Keratinocyte (primary cell): ENCODE data around the gene CPED1. TPM values are rescaled to one million over a fixed set of nuclear protein-coding genes. Genes with fewer than 3 reads are reported as not detected.

Experiments used
- DNase-seq: peaks from one replicate; pipeline ENCODE4 v3.0.0-alpha.2; 2011; ENCODE audit warnings: low read depth, missing footprints, low spot score
- FAIRE-seq: peaks from 2 replicates; lab custom pipeline; 2011; peaks lifted over from hg19 to GRCh38; lab: Jason Lieb, UNC
- H2AFZ ChIP-seq: 2 replicates; pipeline ENCODE4 v1.6.0; 2012; ENCODE audit warnings: low read length, control low read depth, inconsistent platforms; ENCODE audit not compliant: control insufficient read depth
- H3K27ac ChIP-seq: 2 replicates; pipeline ENCODE4 v1.5.1; 2011; ENCODE audit warnings: low read length; ENCODE audit not compliant: control insufficient read depth, insufficient read depth
- H3K27me3 ChIP-seq: 3 replicates; pipeline ENCODE4 v1.6.0; 2011; ENCODE audit warnings: low read length; ENCODE audit not compliant: control insufficient read depth, insufficient read depth; ENCODE audit errors: extremely low read depth
- H3K36me3 ChIP-seq, 2 experiments: 2 replicates in 1 of 2; 3 replicates in 1 of 2; pipeline ENCODE4 v1.5.1; 2011; ENCODE audit warnings: low read length in 2 of 2, mild to moderate bottlenecking in 1 of 2; ENCODE audit not compliant: control insufficient read depth in 2 of 2, insufficient read depth in 2 of 2; ENCODE audit errors: extremely low read depth in 1 of 2
- H3K4me1 ChIP-seq: 3 replicates; pipeline ENCODE4 v1.5.1; 2011; ENCODE audit warnings: low read length; ENCODE audit not compliant: control insufficient read depth, insufficient read depth; ENCODE audit errors: extremely low read depth
- H3K4me2 ChIP-seq: 3 replicates; pipeline ENCODE4 v1.6.0; 2011; ENCODE audit warnings: low read depth, low read length; ENCODE audit not compliant: control insufficient read depth, insufficient read depth; ENCODE audit errors: extremely low read depth
- H3K4me3 ChIP-seq, 3 experiments: fragments of 200-600 bp in 1 of 3; sonication (generic) in 1 of 3; 2 replicates in 2 of 3; 3 replicates in 1 of 3; pipeline ENCODE4 v1.5.1; 2011 to 2016; ENCODE audit warnings: low read length in 3 of 3, mild to moderate bottlenecking in 3 of 3, control low read depth in 2 of 3, inconsistent platforms in 1 of 3, low read depth in 1 of 3, mixed read lengths in 1 of 3, mixed run types in 1 of 3, moderate library complexity in 1 of 3; ENCODE audit not compliant: control insufficient read depth in 2 of 3, insufficient read depth in 2 of 3; ENCODE audit errors: extremely low read depth in 1 of 3
- H3K79me2 ChIP-seq: 2 replicates; pipeline ENCODE4 v1.6.0; 2012; ENCODE audit warnings: low read length; ENCODE audit not compliant: control insufficient read depth, insufficient read depth
- H3K9ac ChIP-seq: 3 replicates; pipeline ENCODE4 v1.6.0; 2011; ENCODE audit warnings: low read length; ENCODE audit not compliant: control insufficient read depth, insufficient read depth; ENCODE audit errors: extremely low read depth
- H3K9me1 ChIP-seq: 3 replicates; pipeline ENCODE4 v1.6.0; 2011; ENCODE audit warnings: low read length; ENCODE audit not compliant: control insufficient read depth, insufficient read depth; ENCODE audit errors: extremely low read depth
- H3K9me3 ChIP-seq: 2 replicates; pipeline ENCODE4 v1.5.1; 2012; ENCODE audit warnings: low read depth, low read length; ENCODE audit not compliant: control insufficient read depth
- H4K20me1 ChIP-seq: 3 replicates; pipeline ENCODE4 v1.6.0; 2011; ENCODE audit warnings: low read length; ENCODE audit not compliant: control insufficient read depth, insufficient read depth; ENCODE audit errors: extremely low read depth
- EZH2 ChIP-seq: IDR thresholded peaks from one replicate; pipeline ENCODE4 v1.6.1; 2012; ENCODE audit warnings: inconsistent platforms, mild to moderate bottlenecking, low read length, moderate library complexity
- dilution Hi-C: fragments of 300-500 bp; cut with MboI; formaldehyde crosslinking; loops from one replicate; pipeline ENCODE4 v1.7.0; 2020; ENCODE audit warnings: low sequenced_read_pairs; ENCODE audit not compliant: extremely low pct_ligation_motif_present
- polyA plus RNA-seq, 5 experiments: library from polyadenylated mRNA; depleted of rRNA in 3 of 5; stranded (reverse) in 3 of 5; stranded (forward) in 1 of 5; unstranded in 1 of 5; fragments of >200 nt; gene quantifications; 1 replicate in 1 of 5; 2 replicates in 3 of 5; 3 replicates in 1 of 5; pipeline versions ENCODE4 v1.2.1 to v1.2.3, GENCODE V29; 2011 to 2012; ENCODE audit warnings: missing spikeins in 2 of 5, low read depth in 1 of 5, low replicate concordance in 1 of 5
- TF ChIP-seq, protein P1 (sequence below), 3 experiments: IDR thresholded peaks in 1 of 3; conservative IDR thresholded peaks in 1 of 3; optimal IDR thresholded peaks in 1 of 3; 2 replicates in 2 of 3; 3 replicates in 1 of 3; pipeline versions ENCODE3 to v1.5.1; 2011; ENCODE audit warnings: low read length in 3 of 3, mild to moderate bottlenecking in 3 of 3, moderate library complexity in 2 of 3, control low read depth in 1 of 3, inconsistent platforms in 1 of 3; ENCODE audit not compliant: insufficient read depth in 2 of 3; ENCODE audit errors: extremely low read depth in 1 of 3

The CPED1 gene
- polyA plus RNA-seq, 1 donor (not counting 4 experiments of a cell fraction or from before 2014, with no cell fraction given): 0.62 TPM

GRCh38 chr7:121101083-121101482, 112.6 kb downstream of the CPED1 start:
- dilution Hi-C loops: no loop called here
- H3K9me3 ChIP-seq: no peaks in the 10 kb centered on the region
- no peaks in the 10 kb centered on the region for H3K79me2 ChIP-seq
- FAIRE-seq (no peak), DNase-seq (no peak)
- no peak overlapping the region for H3K9ac ChIP-seq
- H3K4me3 ChIP-seq: no peak overlapping the region
- no peaks in the 10 kb centered on the region for H3K36me3 ChIP-seq
- peaks cover 11% of the 10 kb centered on the region for H3K4me1 ChIP-seq
- no peak overlapping the region for H2AFZ ChIP-seq
- no peaks in the 10 kb centered on the region for H3K9me1 ChIP-seq
- no peak overlapping the region for H3K4me2 ChIP-seq
- H3K27ac ChIP-seq: no peak overlapping the region
- no peaks in the 10 kb centered on the region for H4K20me1 ChIP-seq
- H3K27me3 ChIP-seq: no peaks in the 10 kb centered on the region
- no peak for TF ChIP-seq EZH2
- TF ChIP-seq, protein P1, sequence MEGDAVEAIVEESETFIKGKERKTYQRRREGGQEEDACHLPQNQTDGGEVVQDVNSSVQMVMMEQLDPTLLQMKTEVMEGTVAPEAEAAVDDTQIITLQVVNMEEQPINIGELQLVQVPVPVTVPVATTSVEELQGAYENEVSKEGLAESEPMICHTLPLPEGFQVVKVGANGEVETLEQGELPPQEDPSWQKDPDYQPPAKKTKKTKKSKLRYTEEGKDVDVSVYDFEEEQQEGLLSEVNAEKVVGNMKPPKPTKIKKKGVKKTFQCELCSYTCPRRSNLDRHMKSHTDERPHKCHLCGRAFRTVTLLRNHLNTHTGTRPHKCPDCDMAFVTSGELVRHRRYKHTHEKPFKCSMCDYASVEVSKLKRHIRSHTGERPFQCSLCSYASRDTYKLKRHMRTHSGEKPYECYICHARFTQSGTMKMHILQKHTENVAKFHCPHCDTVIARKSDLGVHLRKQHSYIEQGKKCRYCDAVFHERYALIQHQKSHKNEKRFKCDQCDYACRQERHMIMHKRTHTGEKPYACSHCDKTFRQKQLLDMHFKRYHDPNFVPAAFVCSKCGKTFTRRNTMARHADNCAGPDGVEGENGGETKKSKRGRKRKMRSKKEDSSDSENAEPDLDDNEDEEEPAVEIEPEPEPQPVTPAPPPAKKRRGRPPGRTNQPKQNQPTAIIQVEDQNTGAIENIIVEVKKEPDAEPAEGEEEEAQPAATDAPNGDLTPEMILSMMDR (optimal IDR thresholded peaks at IDR 0.05 in 1 of 3, IDR thresholded peaks at IDR 0.05 in 1 of 3, conservative IDR thresholded peaks at IDR 0.05 in 1 of 3; ENCODE audit: extremely low read depth in 1 of 3, insufficient read depth in 2 of 3, low read length in 3 of 3): no peak

GRCh38 chr7:121101621-121102020, 113.1 kb downstream of the CPED1 start:
- no peak for FAIRE-seq
- no peak for DNase-seq
- H3K4me2 ChIP-seq: no peak overlapping the region
- no peak overlapping the region for H3K9ac ChIP-seq
- H3K4me1 ChIP-seq: peaks cover 11% of the 10 kb centered on the region
- no peaks in the 10 kb centered on the region for H3K79me2 ChIP-seq
- H4K20me1 ChIP-seq: no peaks in the 10 kb centered on the region
- H3K36me3 ChIP-seq: no peaks in the 10 kb centered on the region
- no peaks in the 10 kb centered on the region for H3K9me1 ChIP-seq
- H3K9me3 ChIP-seq: no peaks in the 10 kb centered on the region
- no peaks in the 10 kb centered on the region for H3K27me3 ChIP-seq
- no peak overlapping the region for H2AFZ ChIP-seq
- no peak overlapping the region for H3K27ac ChIP-seq
- H3K4me3 ChIP-seq: no peak overlapping the region
- dilution Hi-C loops: no loop called here
- no peak for TF ChIP-seq EZH2
- TF ChIP-seq, protein P1 (optimal IDR thresholded peaks at IDR 0.05 in 1 of 3, IDR thresholded peaks at IDR 0.05 in 1 of 3, conservative IDR thresholded peaks at IDR 0.05 in 1 of 3; ENCODE audit: extremely low read depth in 1 of 3, insufficient read depth in 2 of 3, low read length in 3 of 3): no peak
